GM21390 (cell line): Measurements from ENCODE around the gene BTNL2.

Experiments
- ATAC-seq: cut with Tn5 transposase; IDR thresholded peaks from one replicate; pipeline ENCODE4 v1.9.1; 2021; ENCODE audit not compliant: unreplicated experiment

BTNL2 gene

DNA sequence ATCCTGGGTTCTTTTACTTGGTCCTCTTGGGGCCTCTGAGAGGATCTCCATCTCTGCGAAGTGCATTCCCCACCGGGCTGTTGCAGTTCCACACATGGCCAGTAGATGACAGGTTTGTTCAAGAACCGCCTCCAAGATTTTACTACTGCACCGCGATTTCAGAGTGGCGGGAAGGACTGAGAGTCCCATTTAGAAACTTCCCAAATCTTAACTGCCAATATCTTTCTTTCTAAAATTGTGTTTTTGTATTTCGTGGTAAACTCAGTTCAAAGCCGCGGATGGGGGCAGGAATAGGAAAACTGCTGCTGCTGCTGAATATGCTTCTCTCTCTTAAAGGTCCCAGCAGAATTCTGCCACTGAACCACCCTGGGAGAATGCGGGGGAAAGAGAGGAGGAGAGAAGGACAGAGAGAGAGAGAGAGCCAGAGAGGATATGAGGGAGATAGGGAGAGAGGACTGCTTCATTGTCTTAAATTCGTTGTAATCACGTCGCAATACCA is 8.6 kb upstream of the BTNL2 start:
- no peak for ATAC-seq

DNA sequence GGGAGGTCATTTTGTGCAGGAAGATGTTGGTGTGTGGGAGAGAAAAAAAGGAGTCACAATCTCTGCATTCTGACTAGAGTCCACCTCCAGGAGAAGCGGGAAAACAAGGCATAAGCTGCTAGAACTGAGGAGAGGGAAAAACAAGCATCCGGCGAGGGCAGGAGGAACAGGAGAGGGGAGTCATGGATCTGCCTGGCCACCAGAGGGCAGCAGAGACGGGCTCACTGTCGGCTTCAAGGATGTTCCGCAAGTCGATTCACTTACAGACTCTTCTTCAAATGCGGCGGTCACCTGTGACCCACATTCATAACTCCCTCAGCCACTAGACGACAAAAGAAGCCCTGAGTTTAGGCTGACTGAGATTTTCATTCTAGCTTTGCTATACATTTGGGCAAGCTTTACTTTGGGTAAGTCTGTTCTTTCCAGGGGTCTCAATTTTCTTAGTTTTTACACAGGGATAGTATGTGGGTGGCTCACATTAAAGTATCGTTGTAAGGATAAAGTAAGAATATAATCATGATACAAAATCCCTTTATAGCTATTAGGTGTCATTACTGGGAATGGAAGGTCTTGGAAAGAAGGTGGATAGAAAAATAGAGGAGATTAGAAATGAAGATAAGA is 6.6 kb upstream of the BTNL2 start:
- no peak for ATAC-seq

DNA sequence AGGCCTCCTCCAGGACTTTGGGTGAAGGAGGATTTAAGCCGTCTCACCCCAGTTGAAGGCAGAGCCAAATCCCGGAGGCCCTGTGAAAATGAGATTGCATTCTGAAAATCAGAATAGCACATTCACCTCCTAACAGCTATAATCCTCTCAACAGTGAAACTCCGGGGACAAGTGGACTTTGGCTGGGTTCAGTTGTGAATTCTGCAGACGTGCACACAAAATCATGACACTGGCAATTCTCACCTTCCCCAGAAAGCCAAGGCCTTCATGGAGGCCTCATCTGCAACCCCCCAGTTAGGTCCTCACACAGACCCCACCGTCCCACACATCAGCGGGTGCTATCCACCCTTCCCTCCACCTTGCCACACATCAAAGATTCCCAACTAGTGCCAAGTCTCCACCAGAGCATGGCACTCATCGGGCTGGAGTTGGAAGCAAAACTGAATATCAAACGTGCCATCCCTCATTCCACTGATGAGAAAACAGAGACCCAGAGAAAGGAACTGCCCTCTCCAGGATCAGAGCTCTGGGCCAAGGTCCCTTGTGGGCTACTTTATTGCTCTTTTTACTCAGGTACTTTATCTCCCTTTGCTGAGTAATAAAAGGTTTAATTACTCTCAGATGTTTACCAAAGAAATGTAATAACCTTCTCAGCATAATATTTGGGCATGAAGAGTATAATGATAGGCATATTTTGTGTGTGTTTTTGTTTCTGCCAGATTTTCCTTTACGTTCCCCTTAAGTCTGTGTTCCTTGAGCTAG is 4.8 kb upstream of the BTNL2 start:
- no peak for ATAC-seq

DNA sequence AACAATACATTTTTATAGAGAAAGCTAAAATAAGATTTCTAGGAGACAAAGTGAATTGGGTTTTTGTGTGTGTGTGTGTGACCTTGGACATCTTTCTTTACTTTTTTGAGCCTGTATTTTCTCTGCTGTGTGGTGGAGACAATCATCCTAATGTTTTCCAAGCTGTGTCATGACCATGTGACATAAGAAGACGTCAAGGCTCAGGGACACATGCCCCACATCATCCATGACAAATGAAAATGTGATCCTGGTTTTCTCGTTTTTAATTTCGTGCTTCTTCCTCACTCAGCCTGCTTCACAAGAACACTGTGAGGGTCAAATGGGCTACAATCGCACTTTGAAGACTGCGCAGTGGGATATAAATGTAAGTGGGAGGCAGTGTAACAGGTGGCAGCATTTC is 3.9 kb upstream of the BTNL2 start:
- ATAC-seq, result no peak

DNA sequence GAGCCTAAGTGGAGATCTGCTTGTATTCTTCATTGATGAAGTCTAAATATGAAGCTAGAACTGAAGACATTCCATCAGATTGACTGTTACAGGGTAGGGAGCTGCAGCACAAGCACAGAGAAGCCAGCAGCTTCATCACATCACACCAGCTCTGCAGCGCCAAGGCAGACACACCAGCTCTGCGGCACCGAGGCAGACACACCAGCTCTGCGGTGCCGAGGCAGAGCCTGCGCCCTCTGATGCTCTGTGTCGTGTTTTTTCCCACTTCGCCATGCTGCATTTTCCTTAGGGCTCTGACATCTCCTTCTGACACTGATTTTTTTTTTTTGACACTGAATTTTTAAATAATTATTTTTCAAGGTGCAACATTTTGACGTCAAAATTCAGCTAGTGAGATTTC is 784 bp downstream of the BTNL2 start:
- no peak for ATAC-seq

DNA sequence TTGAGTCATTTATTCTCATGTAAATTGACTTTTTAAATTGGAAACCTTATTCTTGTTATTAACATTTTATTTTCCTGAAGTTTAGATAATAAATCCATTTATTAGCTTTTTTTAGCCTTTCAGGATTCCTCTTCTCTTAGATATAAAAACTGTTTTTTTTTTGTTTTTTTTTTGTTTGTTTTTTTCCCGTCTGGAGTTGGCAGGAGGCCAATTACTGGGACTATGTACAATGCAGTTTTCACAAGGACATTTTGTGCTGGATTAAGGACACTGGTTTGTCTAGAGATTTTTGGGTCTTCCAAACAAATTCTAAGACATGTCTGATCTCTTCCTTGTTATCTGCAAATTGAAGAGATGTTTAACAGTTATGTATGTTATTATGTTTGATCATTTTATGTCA is 1.3 kb downstream of the BTNL2 start:
- no peak for ATAC-seq

DNA sequence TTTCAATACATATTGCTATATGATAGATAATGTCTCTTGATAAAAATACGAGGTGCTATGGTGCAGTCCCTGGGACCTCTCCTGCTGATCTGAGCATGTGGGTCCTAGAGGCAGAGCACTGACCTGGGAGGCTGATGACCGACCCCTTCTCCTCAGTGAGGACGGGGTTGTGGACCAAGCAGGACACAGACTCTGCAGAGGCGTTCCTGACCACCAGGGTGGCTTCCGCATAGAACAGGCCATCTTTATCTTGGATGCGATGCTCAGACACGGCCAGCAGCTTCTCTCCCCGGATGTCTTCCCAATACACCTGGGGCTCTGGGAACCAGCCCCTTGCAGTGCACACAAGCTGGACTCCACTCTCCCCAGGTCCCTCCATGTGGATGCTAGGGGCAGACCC is 4.2 kb downstream of the BTNL2 start:
- ATAC-seq, result no peak

DNA sequence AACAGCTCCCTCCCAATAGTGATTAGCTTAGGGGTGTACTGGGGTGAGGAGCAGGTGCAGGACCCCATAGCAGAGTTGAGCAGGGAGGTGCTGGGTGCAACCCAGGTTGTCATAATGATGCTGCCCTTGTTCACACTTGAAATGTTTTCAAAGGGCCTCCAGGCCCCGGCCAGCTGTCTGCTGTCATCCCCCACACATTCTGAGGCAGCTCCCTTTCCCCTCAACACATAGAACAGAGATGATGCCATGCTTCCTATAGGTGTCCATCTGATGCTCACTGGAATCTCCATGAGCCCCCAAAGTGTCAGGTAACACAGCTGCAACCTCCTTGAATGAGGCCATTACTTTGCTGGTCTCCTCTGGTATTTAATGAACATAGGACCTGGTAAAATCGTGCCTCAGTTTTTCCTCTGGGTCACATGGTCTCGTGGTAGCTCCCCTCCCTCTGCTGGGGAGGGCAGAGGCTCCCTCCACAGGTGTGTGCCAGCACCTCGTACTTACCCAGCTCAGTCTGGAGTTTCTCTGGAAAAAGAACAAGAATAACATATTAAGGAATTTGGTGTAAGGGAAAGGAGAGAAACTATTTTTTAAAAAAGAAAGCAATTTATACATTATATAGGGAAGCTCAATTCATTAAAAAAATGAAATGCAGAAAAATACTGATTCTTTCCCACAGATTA is 5.6 kb downstream of the BTNL2 start:
- no peak for ATAC-seq

DNA sequence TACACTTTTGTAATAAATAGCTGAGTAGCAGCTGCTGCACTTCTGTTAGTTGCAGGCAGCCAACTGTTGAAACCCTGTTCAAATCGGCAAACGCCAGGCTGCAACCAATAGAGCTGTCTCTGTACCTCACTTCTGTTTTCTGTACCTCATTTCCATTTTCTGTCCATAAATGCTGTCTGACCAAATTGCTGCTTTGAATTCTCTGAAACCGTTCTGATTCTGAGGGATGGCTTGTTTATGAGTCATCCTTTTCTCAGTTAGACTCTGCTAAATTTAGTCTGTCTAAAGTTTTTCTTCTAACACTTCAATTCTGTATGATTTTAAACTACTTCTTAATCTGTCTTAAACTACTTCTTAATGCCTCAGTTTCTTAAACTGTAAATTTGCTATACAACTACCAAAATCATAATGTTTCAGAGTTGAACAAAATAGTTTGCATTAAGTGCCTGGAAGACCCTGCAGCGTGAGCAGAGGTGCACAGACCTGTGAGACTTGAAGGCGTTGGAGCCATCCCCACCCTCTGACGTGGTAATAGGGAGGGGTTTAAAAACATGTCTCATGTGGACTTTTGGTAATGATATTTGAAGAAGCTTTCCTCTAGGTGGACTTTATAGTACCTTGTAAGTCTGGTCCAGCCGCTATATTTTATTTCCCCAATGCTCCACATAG is 9.6 kb downstream of the BTNL2 start:
- peak; percentile 92 for ATAC-seq

DNA sequence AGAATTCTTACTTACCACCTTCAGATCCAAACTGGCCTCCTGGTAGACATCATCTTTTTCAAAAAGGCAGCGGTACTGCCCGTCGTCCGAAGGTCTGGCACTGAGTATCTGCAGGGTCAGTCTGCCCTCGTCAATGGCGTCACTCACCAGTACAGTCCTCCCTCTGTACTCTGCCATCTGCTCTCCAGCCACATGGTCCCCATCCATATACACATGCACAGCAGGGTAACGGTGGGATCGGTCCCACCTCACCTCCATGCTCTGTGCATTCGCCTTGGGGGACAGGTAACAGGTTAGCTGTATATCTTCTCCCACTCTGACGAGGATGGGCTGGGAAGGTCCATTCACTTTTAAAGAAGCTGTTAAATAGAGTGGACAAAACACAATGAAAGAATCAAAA is 11.0 kb downstream of the BTNL2 start:
- ATAC-seq, result no peak

DNA sequence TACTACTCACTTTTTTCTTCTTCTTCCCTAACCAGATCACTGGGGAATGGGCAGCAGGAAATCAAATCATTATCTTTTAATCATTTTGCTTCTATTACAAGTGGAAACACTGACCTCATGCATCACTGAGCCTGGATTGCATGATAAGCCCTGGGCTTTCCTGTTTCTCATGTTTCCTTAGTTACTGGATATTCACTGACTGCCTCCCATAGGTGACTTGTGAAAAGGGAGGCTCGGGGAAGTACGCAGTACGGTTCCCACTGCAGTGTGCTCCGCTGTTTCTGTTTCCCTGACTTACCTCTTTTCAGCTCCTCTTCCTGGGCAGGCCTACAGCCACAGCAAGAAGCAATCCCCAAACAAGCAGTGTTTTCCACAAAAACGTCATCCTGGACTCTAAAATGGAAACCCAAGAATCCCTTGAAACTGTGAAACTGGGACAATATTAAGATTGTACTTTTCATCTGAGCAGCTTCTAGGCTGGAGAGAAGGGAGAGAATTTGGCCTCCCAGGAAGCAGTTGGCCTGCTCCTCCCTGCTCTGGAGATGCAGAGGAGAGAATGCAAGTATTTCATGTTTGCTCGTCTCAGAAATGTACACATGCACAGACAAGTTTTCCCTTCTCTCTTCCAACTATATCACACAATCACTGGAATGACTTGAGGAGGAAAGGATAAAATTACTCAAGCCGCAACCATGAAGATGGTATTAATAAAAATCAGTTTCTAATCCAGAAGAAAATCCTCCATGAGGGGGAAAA is 13.1 kb downstream of the BTNL2 start:
- ATAC-seq, result no peak

DNA sequence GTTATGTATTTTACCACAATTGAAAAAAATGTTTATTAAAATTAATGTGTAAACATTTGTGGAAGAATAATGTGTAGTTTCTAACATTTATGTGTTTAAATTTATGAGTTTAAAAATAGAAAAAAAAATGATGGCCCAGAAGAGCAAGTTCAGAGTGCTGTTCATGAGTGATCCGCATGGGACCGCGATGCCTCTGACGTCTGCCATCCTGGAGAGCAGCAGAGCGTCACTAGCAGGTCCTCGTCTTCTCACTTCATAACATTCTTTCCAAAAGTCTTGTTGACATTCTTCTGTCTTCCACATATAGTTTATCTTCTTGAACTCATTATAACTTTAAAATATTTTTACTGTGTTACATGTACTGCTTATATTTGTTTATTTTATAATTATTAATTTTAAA is 15.5 kb downstream of the BTNL2 start:
- ATAC-seq, result no peak

DNA sequence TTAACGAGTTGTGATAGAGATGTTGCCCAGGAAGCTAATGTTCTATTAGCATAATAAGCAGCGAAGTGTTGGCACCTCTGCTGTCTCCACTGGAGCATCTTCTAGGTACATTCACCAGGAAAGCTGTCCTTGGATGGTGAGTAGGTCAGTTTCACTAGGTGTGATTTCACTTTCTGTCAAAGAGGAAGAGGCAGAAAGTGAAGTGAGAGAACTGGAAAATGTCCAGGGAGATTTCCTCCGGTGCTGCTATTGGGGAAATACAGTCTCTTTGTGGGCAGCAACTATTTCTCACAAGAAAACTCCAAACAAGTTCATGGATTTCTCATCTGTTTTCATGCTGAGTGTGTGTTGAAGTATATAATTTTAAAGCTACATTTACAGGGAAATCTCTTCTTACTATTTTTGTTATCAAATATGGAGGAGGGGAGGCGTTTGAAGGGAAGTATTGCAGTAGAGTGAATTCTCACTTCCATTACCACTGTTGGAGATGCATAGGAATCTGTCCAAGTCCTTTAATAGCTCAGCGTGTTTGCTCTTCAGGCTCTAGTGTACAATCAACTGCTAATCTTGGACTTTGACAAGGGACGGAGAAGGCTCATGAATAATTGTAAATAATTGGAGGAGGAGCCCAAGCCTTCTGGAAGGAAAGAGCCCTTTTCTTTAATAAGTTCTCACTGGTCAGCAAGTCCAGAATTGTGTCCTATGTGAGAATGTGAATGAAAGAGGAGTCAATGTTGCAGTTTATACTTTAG is 19.2 kb downstream of the BTNL2 start:
- no peak for ATAC-seq

DNA sequence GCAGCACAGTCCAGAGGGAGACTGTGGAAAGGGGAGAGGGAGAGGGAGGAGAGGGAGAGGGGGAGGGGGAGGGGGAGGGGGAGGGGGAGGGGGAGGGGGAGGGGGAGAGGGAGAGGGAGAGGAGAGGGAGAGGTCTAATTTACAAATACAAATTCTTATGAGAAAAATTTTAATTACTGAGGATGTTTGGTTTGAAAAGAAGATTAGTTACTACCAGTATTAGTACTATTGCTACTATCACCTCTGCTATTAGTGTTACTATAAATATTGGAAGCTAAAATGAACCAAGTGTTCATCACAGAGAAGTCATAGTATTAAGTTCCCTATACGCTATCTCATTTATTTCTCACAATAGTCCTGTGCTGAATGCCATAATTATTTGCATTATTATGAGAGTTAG is 20.9 kb downstream of the BTNL2 start:
- no peak for ATAC-seq

DNA sequence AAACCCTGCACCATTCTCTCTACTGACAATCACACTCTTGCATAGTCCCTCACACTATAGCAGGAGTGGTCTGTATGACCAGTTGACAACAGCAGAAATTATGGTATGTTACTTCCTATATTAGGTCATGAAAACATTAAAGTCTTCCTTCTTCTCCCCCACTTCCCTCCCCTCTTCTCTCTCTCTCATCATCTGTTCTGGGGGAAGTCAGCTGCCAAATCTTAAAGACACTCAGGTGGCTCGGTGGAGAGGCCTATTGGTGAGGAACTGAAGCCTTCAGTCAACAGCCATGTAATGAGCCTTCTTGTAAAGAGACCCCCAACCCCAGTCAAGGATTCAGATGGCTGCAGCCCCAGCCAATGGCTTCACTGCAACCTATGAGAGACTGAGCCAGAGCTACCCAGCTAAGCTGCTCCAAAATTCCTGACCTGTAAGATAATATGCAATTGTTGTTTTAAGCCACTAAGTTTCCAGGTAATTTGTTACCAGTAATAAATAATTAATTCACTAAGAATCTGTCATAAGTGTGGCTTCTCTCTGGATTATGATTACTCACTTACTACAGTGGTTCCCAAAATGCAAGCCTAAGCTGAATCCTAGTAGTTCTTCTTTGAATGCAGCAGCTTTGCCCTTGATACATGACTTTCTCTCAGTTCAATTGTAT is 24.1 kb downstream of the BTNL2 start:
- no peak for ATAC-seq

DNA sequence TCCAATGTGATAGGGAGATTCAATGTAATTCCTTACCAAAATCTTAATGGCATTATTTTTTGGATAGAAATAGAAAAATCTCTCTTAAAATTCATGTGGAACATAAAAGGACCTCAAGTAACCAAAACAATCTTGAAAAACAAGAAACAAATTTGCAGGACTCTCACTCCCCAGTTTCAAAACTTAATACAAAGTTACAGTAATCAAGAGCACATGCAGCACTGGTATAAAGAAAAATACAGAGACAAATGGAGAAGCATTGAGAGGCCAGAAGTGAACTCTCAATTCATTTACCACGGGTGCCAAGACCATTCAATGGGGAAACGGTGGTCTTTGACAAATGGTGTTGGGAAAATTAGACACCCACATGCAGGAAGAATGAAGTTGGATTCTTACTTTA is 27.4 kb downstream of the BTNL2 start:
- no peak for ATAC-seq

DNA sequence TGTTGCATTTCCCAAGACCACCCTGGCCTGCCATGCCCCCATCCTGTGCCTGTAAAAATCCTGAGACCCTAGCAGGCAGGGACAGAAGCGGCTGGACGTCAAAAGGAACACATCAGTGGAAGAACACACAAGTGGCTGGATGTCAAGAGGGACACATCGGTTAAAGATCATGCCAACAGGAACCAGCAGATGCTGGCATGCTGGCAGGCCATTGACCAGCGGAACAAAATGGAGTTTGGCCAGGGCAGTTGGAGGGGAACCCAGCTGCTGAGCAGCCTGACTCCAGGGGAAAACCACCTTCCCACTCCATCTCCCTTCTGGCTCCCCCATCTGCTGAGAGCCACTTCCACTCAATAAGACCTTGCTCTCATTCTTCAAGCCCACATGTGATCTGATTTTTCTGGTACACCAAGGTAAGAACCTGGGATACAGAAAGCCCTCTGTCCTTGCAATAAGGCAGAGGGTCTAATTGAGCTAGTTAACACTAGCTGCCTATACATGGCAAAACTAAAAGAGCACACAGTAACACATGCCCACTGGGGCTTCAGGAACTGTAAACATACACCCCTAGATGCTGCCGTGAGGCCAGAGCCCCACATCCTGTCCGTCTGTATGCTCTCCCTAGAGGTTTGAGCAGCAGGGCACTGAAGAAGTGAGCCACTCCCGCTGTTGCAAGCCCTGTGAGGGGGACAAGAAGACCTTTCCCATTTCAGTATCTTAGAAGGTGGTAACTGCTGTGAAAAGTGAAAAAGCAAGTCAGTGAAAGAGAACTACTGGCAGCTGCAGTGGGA is 31.0 kb downstream of the BTNL2 start:
- no peak for ATAC-seq

DNA sequence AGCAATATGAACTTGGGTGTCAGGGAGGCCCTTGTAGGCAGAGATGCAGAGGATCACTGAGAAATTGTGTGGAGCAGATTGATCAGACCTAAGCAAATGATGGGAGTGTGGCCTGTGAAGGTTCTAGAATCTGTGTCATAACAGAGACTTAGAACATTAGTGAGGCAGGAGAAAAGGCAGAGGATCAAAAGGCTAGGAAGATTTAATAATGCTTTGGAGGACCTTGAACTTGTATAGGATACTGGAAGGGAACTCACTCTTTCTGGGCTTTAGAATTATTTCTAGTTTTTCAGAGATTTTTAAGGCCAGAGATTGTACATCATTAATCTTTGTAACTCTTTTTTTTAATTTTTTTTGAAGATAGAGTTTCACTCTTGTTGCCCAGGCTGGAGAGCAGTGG is 35.2 kb downstream of the BTNL2 start, which contains the start of gene TSBP1:
Gene TSBP1 (minus strand): TSS at position 101 of the 400 bp plus-strand sequence. CDS start 197 bp downstream, outside the sequence.
- ATAC-seq, result no peak

DNA sequence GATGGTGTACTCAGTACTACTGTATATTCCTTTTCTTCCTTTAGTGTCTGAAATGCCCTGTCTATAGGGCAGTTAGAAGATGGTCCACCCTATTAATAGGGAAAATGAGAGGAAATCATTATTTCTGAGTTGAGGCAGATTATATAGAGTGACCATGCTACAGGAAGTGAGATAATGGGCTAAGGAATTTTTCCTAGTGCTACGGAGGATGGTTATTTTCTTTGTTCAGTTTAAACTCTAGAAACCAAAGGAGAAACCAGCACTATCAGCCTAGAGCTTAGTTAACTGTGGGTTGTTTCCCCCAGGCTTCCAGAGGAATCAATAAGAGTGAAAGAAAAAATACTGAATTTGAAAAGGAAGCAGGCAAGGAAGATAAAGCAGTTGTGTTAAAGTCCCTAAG is 35.8 kb downstream of the BTNL2 start:
- ATAC-seq, result no peak
